H1 (cell line): ENCODE measurements around the gene C2orf78. TPM values are rescaled to one million over a fixed set of nuclear protein-coding genes. Genes with fewer than 3 reads are reported as not detected.

ENCODE experiments used
- CTCF ChIA-PET: fragments of 300-600 bp; sonication (Branson Sonifier 250); formaldehyde crosslinking; loops from one replicate; lab custom pipeline; 2021; ENCODE audit not compliant: partially characterized antibody; lab: Charles Lee
- POLR2A ChIA-PET: fragments of 300-600 bp; sonication (Branson Sonifier 250); formaldehyde crosslinking; loops from one replicate; lab custom pipeline; 2021; ENCODE audit warnings: inconsistent platforms; ENCODE audit not compliant: partially characterized antibody; lab: Charles Lee
- DNase-seq, 2 experiments: peaks; one replicate each; pipeline versions ENCODE4 v3.0.0 to v3.0.0-alpha.2; 2010 to 2022; ENCODE audit warnings: low spot score in 2 of 2, low read depth in 1 of 2, mixed read lengths in 1 of 2
- FAIRE-seq: peaks from 2 replicates; lab custom pipeline; 2011; peaks lifted over from hg19 to GRCh38; lab: Jason Lieb, UNC
- H2AFZ ChIP-seq: 2 replicates; pipeline ENCODE4 v1.8.1; 2012; ENCODE audit warnings: low read length, inconsistent platforms
- H2AK5ac ChIP-seq: 2 replicates; pipeline ENCODE4 v1.6.1; 2013; ENCODE audit warnings: low read depth, low read length
- H2BK120ac ChIP-seq: replicated peaks from 2 replicates; pipeline ENCODE3; 2013; ENCODE audit warnings: low read depth, low read length, inconsistent platforms
- H2BK12ac ChIP-seq: 2 replicates; pipeline ENCODE4 v1.6.1; 2013; ENCODE audit warnings: low read depth, low read length
- H2BK15ac ChIP-seq: 2 replicates; pipeline ENCODE4 v1.6.1; 2013; ENCODE audit warnings: low read length
- H2BK20ac ChIP-seq: 2 replicates; pipeline ENCODE4 v1.6.1; 2013; ENCODE audit warnings: low read length
- H2BK5ac ChIP-seq: 2 replicates; pipeline ENCODE4 v1.6.1; 2013; ENCODE audit warnings: low read depth, low read length
- H3K14ac ChIP-seq: 2 replicates; pipeline ENCODE4 v1.6.1; 2013; ENCODE audit warnings: inconsistent platforms; ENCODE audit not compliant: insufficient read length
- H3K18ac ChIP-seq: 2 replicates; pipeline ENCODE4 v1.6.1; 2013; ENCODE audit warnings: low read length; ENCODE audit errors: extremely low read depth
- H3K23ac ChIP-seq: 2 replicates; pipeline ENCODE4 v1.6.1; 2013; ENCODE audit warnings: inconsistent platforms; ENCODE audit not compliant: insufficient read length
- H3K23me2 ChIP-seq: 2 replicates; pipeline ENCODE4 v1.6.1; 2013; ENCODE audit warnings: low read depth, low read length
- H3K27ac ChIP-seq: 2 replicates; pipeline ENCODE4 v1.6.1; 2011; ENCODE audit warnings: low read depth, low read length, inconsistent platforms
- H3K27me3 ChIP-seq, 4 experiments: replicated peaks in 1 of 4; 1 replicate in 1 of 4; 2 replicates in 3 of 4; pipeline versions ENCODE4 v1.6.1 to v1.8.1; 2011 to 2013; ENCODE audit warnings: low read length in 3 of 4, mild to moderate bottlenecking in 3 of 4, inconsistent platforms in 2 of 4, mixed read lengths in 2 of 4, moderate library complexity in 1 of 4; ENCODE audit not compliant: control insufficient read depth in 3 of 4, insufficient read depth in 3 of 4; ENCODE audit errors: extremely low read depth in 1 of 4
- H3K36me3 ChIP-seq, 4 experiments: 2 replicates each; pipeline versions ENCODE4 v1.6.1 to v1.8.1; 2011 to 2013; ENCODE audit warnings: mild to moderate bottlenecking in 4 of 4, low read length in 3 of 4, moderate library complexity in 2 of 4, control low read depth in 1 of 4, inconsistent platforms in 1 of 4; ENCODE audit not compliant: insufficient read depth in 4 of 4, control insufficient read depth in 2 of 4
- H3K4ac ChIP-seq: replicated peaks from 2 replicates; pipeline ENCODE3; 2013; ENCODE audit warnings: low read length, low read depth, mixed read lengths, inconsistent platforms; ENCODE audit not compliant: insufficient read length
- H3K4me1 ChIP-seq, 4 experiments: replicated peaks in 1 of 4; 1 replicate in 1 of 4; 2 replicates in 3 of 4; pipeline versions ENCODE4 v1.6.1 to v1.8.1; 2011 to 2013; ENCODE audit warnings: low read length in 3 of 4, inconsistent platforms in 2 of 4, mixed read lengths in 1 of 4; ENCODE audit not compliant: insufficient read depth in 4 of 4, control insufficient read depth in 3 of 4
- H3K4me2 ChIP-seq, 2 experiments: 2 replicates each; pipeline versions ENCODE4 v1.6.1 to v1.8.1; 2011 to 2013; ENCODE audit warnings: low read depth in 2 of 2, low read length in 2 of 2, control low read depth in 1 of 2, inconsistent platforms in 1 of 2, mild to moderate bottlenecking in 1 of 2; ENCODE audit not compliant: insufficient read depth in 1 of 2
- H3K4me3 ChIP-seq, 4 experiments: fragments of 200-600, 300-600 bp in 1 of 4; sonication (generic), shearing (Covaris generic), sonication (Bioruptor Twin) in 1 of 4; 2 replicates each; pipeline versions ENCODE4 v1.5.1 to v1.8.1; 2011 to 2016; ENCODE audit warnings: low read length in 4 of 4, low read depth in 3 of 4, control low read depth in 2 of 4, inconsistent platforms in 2 of 4, mild to moderate bottlenecking in 2 of 4, mixed read lengths in 1 of 4, moderate library complexity in 1 of 4; ENCODE audit not compliant: insufficient read depth in 2 of 4; ENCODE audit errors: extremely low read depth in 1 of 4
- H3K56ac ChIP-seq: replicated peaks from 2 replicates; pipeline ENCODE3; 2013; ENCODE audit warnings: low read depth, mild to moderate bottlenecking, mixed read lengths, low read length, inconsistent platforms; ENCODE audit not compliant: insufficient read length
- H3K79me1 ChIP-seq: 2 replicates; pipeline ENCODE4 v1.6.1; 2013; ENCODE audit warnings: low read depth, low read length, control low read depth
- H3K79me2 ChIP-seq, 2 experiments: 2 replicates each; pipeline versions ENCODE4 v1.6.1 to v1.8.1; 2012 to 2013; ENCODE audit warnings: low read length in 2 of 2, mild to moderate bottlenecking in 2 of 2, inconsistent platforms in 1 of 2; ENCODE audit not compliant: insufficient read depth in 2 of 2, control insufficient read depth in 1 of 2
- H3K9ac ChIP-seq, 4 experiments: replicated peaks in 1 of 4; 1 replicate in 1 of 4; 2 replicates in 3 of 4; pipeline versions ENCODE4 v1.6.1 to v1.8.1; 2011 to 2013; ENCODE audit warnings: low read depth in 3 of 4, low read length in 3 of 4, control low read depth in 2 of 4, mild to moderate bottlenecking in 2 of 4, moderate library complexity in 2 of 4, inconsistent platforms in 1 of 4; ENCODE audit errors: extremely low read depth in 1 of 4
- H3K9me3 ChIP-seq, 2 experiments: 2 replicates each; pipeline versions ENCODE4 v1.6.1 to v1.8.1; 2012 to 2013; ENCODE audit warnings: mild to moderate bottlenecking in 2 of 2, moderate library complexity in 2 of 2, control low read depth in 1 of 2, inconsistent platforms in 1 of 2, low read depth in 1 of 2, low read length in 1 of 2, mixed read lengths in 1 of 2; ENCODE audit not compliant: insufficient read depth in 2 of 2
- H4K20me1 ChIP-seq, 2 experiments: replicated peaks in 1 of 2; 2 replicates each; pipeline versions ENCODE3 to v1.8.1; 2011 to 2013; ENCODE audit warnings: inconsistent platforms in 2 of 2, low read length in 2 of 2, mild to moderate bottlenecking in 1 of 2; ENCODE audit not compliant: insufficient read depth in 2 of 2, control insufficient read depth in 1 of 2
- H4K5ac ChIP-seq: 2 replicates; pipeline ENCODE4 v1.6.1; 2013; ENCODE audit warnings: low read length, low read depth, mixed read lengths, inconsistent platforms; ENCODE audit not compliant: insufficient read length
- H4K8ac ChIP-seq: 2 replicates; pipeline ENCODE4 v1.8.0; 2013; ENCODE audit warnings: mild to moderate bottlenecking, moderate library complexity, low read length, inconsistent platforms; ENCODE audit not compliant: insufficient read depth; ENCODE audit errors: extremely low read depth
- H4K91ac ChIP-seq: replicated peaks from 2 replicates; pipeline ENCODE3; 2013; ENCODE audit warnings: low read length, mixed read lengths, inconsistent platforms; ENCODE audit not compliant: insufficient read length
- ASH2L ChIP-seq: fragments of 200-600, 300-600 bp; sonication (generic); IDR thresholded peaks from one replicate; pipeline ENCODE4 v1.7.1; 2017; ENCODE audit warnings: low read length
- BACH1 ChIP-seq: IDR thresholded peaks from 2 replicates; pipeline ENCODE4 v1.6.1; 2012; ENCODE audit warnings: low read length, improper control_type of control experiment
- BCL11A ChIP-seq, 2 experiments: IDR thresholded peaks; one replicate each; pipeline ENCODE4 v1.6.1; 2011; ENCODE audit warnings: low read depth in 2 of 2, low read length in 2 of 2, mild to moderate bottlenecking in 2 of 2
- BRCA1 ChIP-seq: IDR thresholded peaks from 2 replicates; pipeline ENCODE4 v1.6.1; 2012; ENCODE audit warnings: low read depth, low read length, improper control_type of control experiment
- CREB1 ChIP-seq: IDR thresholded peaks from 2 replicates; pipeline ENCODE4 v1.6.1; 2012; ENCODE audit warnings: inconsistent platforms
- EZH2 ChIP-seq: fragments of 200-600 bp; sonication (generic); IDR thresholded peaks from 2 replicates; pipeline ENCODE4 v1.7.1; 2012; ENCODE audit warnings: low read depth, mild to moderate bottlenecking, moderate library complexity, low read length, inconsistent platforms; ENCODE audit not compliant: severe bottlenecking
- HDAC6 ChIP-seq: IDR thresholded peaks from one replicate; pipeline ENCODE4 v1.7.1; 2012; ENCODE audit warnings: low read depth, mild to moderate bottlenecking, inconsistent platforms, low read length, moderate library complexity
- NANOG ChIP-seq: IDR thresholded peaks from 2 replicates; pipeline ENCODE4 v1.6.1; 2011; ENCODE audit warnings: low read length, low read depth, mild to moderate bottlenecking, inconsistent platforms; ENCODE audit not compliant: insufficient read depth, poor library complexity, severe bottlenecking
- PHF8 ChIP-seq: fragments of 200-600 bp; sonication (generic); conservative IDR thresholded peaks from 2 replicates; pipeline ENCODE4 v1.7.1; 2012; ENCODE audit warnings: low read depth, mild to moderate bottlenecking, inconsistent platforms, low read length, moderate library complexity
- SP1 ChIP-seq: IDR thresholded peaks from 2 replicates; pipeline ENCODE4 v1.6.1; 2011; ENCODE audit warnings: low read depth, low read length
- SUZ12 ChIP-seq: fragments of 200-600 bp; sonication (generic); IDR thresholded peaks from 2 replicates; pipeline ENCODE4 v1.6.1; 2012; ENCODE audit warnings: mild to moderate bottlenecking, inconsistent platforms, low read length, moderate library complexity, mixed read lengths
- WGBS, 2 experiments: shearing (Covaris generic) in 1 of 2; methylation state at CpG; one replicate each; pipeline versions ENCODE4 v1.1.6 to v1.1.7; 2013 to 2015; ENCODE audit warnings: low lambda C conversion rate in 2 of 2, mixed read lengths in 2 of 2, inconsistent platforms in 1 of 2, low coverage in 1 of 2, missing lambda C conversion rate in 1 of 2; ENCODE audit not compliant: insufficient replicate concordance in 2 of 2, insufficient coverage in 1 of 2, insufficient read length in 1 of 2; ENCODE audit errors: extremely low coverage in 1 of 2, missing lambda C conversion rate in 1 of 2; 5-methylcytosine and 5-hydroxymethylcytosine counted together
- polyA plus RNA-seq, 7 experiments: library from polyadenylated mRNA; depleted of rRNA in 3 of 7; stranded (reverse) in 5 of 7; unstranded in 2 of 7; fragments of >200 nt in 5 of 7; fragments of 200-250 nt in 2 of 7; gene quantifications; 1 replicate in 5 of 7; 2 replicates in 1 of 7; 4 replicates in 1 of 7; pipeline versions ENCODE4 v1.2.1 to v1.2.3, GENCODE V29; 2011 to 2013; ENCODE audit warnings: missing spikeins in 2 of 7, mixed read lengths in 2 of 7
- total RNA-seq: library from RNA; stranded (reverse); fragmentation: NEBNext Ultra II Directional; extraction: Animal tissue kit (Norgen Biotek cat#: 25700); gene quantifications from 2 replicates; pipeline ENCODE4 v1.2.1, GENCODE V29; 2021
- TF ChIP-seq, protein P1 (sequence below): IDR thresholded peaks from 2 replicates; pipeline ENCODE4 v1.6.1; 2012; ENCODE audit warnings: inconsistent platforms

Gene C2orf78
- total and polyA plus RNA-seq, 2 of the 8 experiments (the other 6 are each of a cell fraction or from before 2014, with no cell fraction given) = 0.39 to 0.89 TPM

GRCh38 chr2:73841912-73842738 lies 58.1 kb downstream of the C2orf78 start:
- H2BK12ac ChIP-seq = no peak overlapping the region
- H3K79me1 ChIP-seq = no peaks in the 10 kb centered on the region
- H3K14ac ChIP-seq = no peak overlapping the region
- H3K23me2 ChIP-seq = no peaks in the 10 kb centered on the region
- no peak overlapping the region for H3K9ac ChIP-seq
- no peak overlapping the region for H4K5ac ChIP-seq
- no peak overlapping the region for H2BK120ac ChIP-seq
- 94% methylated on average over 5 of the region's 5 CpGs; no CpG with 5 or more reads in 1 of the 2 experiments for WGBS, 2 experiments
- H3K4me1 ChIP-seq = no peaks in the 10 kb centered on the region
- H3K27me3 ChIP-seq = no peaks in the 10 kb centered on the region
- no peak overlapping the region for H3K27ac ChIP-seq
- H4K20me1 ChIP-seq = peaks cover 2 to 4% of the 10 kb centered on the region in 2 experiments
- H4K8ac ChIP-seq = no peak overlapping the region
- CTCF ChIA-PET = interaction anchor here (0.6 to 1.6 kb wide), 7 partner anchors 11 to 482 kb away, joined by 3 to 5 read pairs (median 3); no protein-coding TSS in a partner anchor
- H3K4ac ChIP-seq = no peak overlapping the region
- no peak overlapping the region for H2AK5ac ChIP-seq
- FAIRE-seq = no peak
- no peak overlapping the region for H3K23ac ChIP-seq
- H3K4me3 ChIP-seq = no peak overlapping the region
- H3K18ac ChIP-seq = no peak overlapping the region
- 0 out of 4 replicates have a peak, but pooled peaks cover 0 to 5% of the 10 kb centered on the region in 2 experiments for H3K79me2 ChIP-seq
- H3K9me3 ChIP-seq = no peaks in the 10 kb centered on the region
- peaks cover 5 to 40% (median 20%) of the 10 kb centered on the region in 4 experiments for H3K36me3 ChIP-seq
- no peak overlapping the region for H4K91ac ChIP-seq
- POLR2A ChIA-PET = interaction anchor here (0.6 kb wide), 1 partner anchor 77 kb away, joined by 3 read pairs; no protein-coding TSS in a partner anchor
- no peak overlapping the region for H2BK5ac ChIP-seq
- DNase-seq = no peak
- H2AFZ ChIP-seq = no peak overlapping the region
- no peak overlapping the region for H3K56ac ChIP-seq
- no peak overlapping the region for H3K4me2 ChIP-seq
- H2BK20ac ChIP-seq = no peak overlapping the region
- no peak overlapping the region for H2BK15ac ChIP-seq
- TF ChIP-seq, protein P1, sequence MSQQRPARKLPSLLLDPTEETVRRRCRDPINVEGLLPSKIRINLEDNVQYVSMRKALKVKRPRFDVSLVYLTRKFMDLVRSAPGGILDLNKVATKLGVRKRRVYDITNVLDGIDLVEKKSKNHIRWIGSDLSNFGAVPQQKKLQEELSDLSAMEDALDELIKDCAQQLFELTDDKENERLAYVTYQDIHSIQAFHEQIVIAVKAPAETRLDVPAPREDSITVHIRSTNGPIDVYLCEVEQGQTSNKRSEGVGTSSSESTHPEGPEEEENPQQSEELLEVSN = no peak
- no peak for TF ChIP-seq EZH2
- TF ChIP-seq ASH2L = no peak
- no peak for TF ChIP-seq HDAC6
- TF ChIP-seq BRCA1 = no peak
- TF ChIP-seq CREB1 = no peak
- no peak for TF ChIP-seq BACH1
- TF ChIP-seq PHF8 = no peak
- TF ChIP-seq NANOG = no peak
- TF ChIP-seq BCL11A (IDR thresholded peaks at IDR 0.05; ENCODE audit: low read depth in 2 of 2, low read length in 2 of 2) = no peak
- no peak for TF ChIP-seq SP1
- no peak for TF ChIP-seq SUZ12
